22Rv1 (cell line): ENCODE measurements around the gene TMEM38B.

Source experiments
- ZFX ChIP-seq: fragments of 450-650 bp; IDR thresholded peaks from 2 replicates; pipeline ENCODE4 v1.6.1; 2017; ENCODE audit warnings: antibody characterized with exemption, borderline replicate concordance
- TF ChIP-seq, protein P1 (sequence below): fragments of 450-650 bp; IDR thresholded peaks from 2 replicates; pipeline ENCODE4 v1.5.1; 2017; ENCODE audit warnings: mild to moderate bottlenecking

DNA sequence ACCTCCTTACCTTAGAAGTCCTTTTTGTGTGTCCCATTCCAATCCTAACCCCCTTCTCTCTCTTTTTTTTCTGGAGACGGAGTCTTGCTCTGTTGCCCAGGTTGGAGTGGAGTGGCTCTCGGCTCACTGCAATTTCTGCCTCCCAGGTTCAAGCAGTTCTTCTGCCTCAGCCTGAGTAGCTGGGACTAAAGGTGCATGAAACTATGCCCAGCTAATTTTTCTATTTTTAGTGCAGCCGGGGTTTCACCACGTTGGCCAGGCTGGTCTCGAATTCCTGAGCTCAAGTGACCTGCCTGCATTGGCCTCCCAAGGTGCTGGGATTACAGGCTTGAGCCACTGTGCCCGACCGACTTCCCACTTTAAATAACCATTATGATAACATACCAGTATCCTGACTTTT is 17.5 kb downstream of the TMEM38B start:
- TF ChIP-seq, protein P1, sequence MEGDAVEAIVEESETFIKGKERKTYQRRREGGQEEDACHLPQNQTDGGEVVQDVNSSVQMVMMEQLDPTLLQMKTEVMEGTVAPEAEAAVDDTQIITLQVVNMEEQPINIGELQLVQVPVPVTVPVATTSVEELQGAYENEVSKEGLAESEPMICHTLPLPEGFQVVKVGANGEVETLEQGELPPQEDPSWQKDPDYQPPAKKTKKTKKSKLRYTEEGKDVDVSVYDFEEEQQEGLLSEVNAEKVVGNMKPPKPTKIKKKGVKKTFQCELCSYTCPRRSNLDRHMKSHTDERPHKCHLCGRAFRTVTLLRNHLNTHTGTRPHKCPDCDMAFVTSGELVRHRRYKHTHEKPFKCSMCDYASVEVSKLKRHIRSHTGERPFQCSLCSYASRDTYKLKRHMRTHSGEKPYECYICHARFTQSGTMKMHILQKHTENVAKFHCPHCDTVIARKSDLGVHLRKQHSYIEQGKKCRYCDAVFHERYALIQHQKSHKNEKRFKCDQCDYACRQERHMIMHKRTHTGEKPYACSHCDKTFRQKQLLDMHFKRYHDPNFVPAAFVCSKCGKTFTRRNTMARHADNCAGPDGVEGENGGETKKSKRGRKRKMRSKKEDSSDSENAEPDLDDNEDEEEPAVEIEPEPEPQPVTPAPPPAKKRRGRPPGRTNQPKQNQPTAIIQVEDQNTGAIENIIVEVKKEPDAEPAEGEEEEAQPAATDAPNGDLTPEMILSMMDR, result no peak
- TF ChIP-seq ZFX, result no peak
